Measurements from ENCODE around the gene SV2B. TPM values are rescaled to one million over a fixed set of nuclear protein-coding genes. Genes with fewer than 3 reads are reported as not detected.
A peak's percentile ranks its signal among the peaks of the same experiment; 100 is the strongest.
"Not testable (repeated sequence)": the region's sequence is repeated elsewhere in the genome, so short reads cannot be mapped to it uniquely, and the experiment has no call there.

The SV2B gene
- total and polyA plus RNA-seq, 5 experiments from 2014 or later, result 0.02 to 0.08 (median 0.05) TPM; not detected in 2

DNA sequence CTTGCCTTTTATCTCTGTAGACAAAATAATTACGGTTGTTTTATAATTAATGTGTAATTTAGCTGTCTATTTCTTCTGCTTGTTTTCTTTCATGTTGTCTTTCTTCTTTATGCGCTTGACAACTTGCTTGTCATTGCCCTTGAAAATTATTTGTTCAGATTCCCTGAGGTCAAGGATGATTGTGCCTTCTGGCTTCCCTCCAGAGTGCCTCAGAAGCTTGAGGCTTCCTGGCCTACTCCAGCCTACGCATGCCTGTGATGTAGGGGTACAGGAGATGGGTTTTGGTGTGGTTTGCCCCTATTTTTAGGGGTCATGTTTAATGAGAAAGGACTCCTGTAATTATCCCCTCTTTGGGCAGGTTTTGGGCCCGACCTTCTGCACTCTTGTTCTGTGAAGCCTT lies 231.5 kb downstream of the SV2B start:
- POLR2A ChIA-PET, result no interaction called here
- no peak overlapping the region for H3K4me3 Mint-ChIP-seq
- H3K27ac Mint-ChIP-seq, result no peak overlapping the region
- peaks cover 0 to 11% (median 10%) of the 10 kb centered on the region in 3 donors for H3K36me3 Mint-ChIP-seq
- H3K9me3 Mint-ChIP-seq, result peaks cover 0 to 8% (median 2%) of the 10 kb centered on the region in 9 donors
- H3K27me3 Mint-ChIP-seq, result peaks cover 0 to 4% (median 0%) of the 10 kb centered on the region in 5 donors
- no peak for DNase-seq
- ATAC-seq, result no peak
- H3K4me1 Mint-ChIP-seq, result peaks cover 9 to 27% (median 19%) of the 10 kb centered on the region in 4 donors

GRCh38 chr15:91335702-91336101 lies 235.6 kb downstream of the SV2B start:
- no peaks in the 10 kb centered on the region for H3K9me3 Mint-ChIP-seq
- POLR2A ChIA-PET, result no interaction called here
- H3K27ac Mint-ChIP-seq, result no peak overlapping the region

DNA sequence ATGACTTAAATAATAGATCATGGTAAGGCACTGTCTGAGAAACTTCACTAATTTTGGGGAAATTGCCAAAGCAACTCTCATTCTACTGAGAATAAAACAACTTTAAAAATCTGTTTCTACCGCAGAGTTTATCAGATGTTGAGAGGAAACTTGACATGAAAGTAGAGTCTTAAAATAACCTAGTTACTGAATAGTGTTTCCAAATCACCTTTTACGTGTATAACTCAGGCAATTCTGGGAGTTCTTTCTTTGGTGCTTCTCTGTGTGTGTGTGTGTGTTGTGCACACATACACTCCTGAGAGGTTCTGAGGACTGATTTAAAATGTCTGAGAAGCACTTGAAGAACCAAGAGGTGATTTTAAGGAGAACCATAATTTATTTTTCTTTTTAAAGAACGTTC lies 236.6 kb downstream of the SV2B start:
- Mint-ChIP-seq H3K36me3 (no peaks in the 10 kb centered on the region), H3K9me3 (no peaks in the 10 kb centered on the region), H3K4me1 (peaks cover 10 to 21% (median 17%) of the 10 kb centered on the region in 4 donors), H3K27ac (peak overlapping the region in 4 of 10 donors; percentile 15 to 73 (median 44)), H3K4me3 (peak overlapping the region in 8 of 10 donors; percentile 16 to 66 (median 41)), H3K27me3 (peaks cover 0 to 9% (median 3%) of the 10 kb centered on the region in 5 donors)
- peak in 1 of 2 donors; percentile 35 for ATAC-seq
- POLR2A ChIA-PET, result no interaction called here
- no peak for DNase-seq

More at GRCh38 chr15:91335702-91336101, 235.6 kb downstream of the SV2B start:
- Mint-ChIP-seq H3K4me3 (no peak overlapping the region), H3K4me1 (peaks cover 10 to 23% (median 17%) of the 10 kb centered on the region in 4 donors), H3K27me3 (peaks cover 0 to 5% (median under 1%) of the 10 kb centered on the region in 5 donors), H3K36me3 (peaks cover 0 to 2% (median 0%) of the 10 kb centered on the region in 3 donors)
- ATAC-seq (no peak), DNase-seq (no peak)

DNA sequence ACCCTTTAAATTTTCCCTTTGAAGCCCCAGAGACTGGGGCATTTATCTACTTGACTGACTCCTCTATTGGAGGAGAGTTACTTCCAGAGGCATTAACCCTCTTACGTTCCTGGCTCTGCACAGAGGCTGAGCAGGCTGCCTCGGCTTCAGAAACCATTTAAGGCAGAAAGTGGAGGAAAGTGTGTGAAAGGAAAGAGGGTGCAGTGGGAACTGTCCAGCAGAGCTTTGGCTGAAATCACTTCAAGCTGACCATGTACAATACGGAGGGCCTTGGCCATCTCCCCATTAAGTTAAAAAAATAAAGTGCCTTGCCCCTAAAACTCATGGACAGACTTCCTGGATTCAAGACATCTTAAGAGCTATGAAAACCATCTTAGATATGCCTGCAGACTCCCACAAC lies 238.7 kb downstream of the SV2B start:
- POLR2A ChIA-PET, result no interaction called here
- Mint-ChIP-seq H3K27me3 (peaks cover 0 to 14% (median 3%) of the 10 kb centered on the region in 5 donors), H3K36me3 (no peaks in the 10 kb centered on the region), H3K9me3 (no peaks in the 10 kb centered on the region), H3K27ac (no peak overlapping the region), H3K4me3 (no peak overlapping the region), H3K4me1 (peaks cover 11 to 24% (median 18%) of the 10 kb centered on the region in 4 donors)
- ATAC-seq (no peak), DNase-seq (no peak)

GRCh38 chr15:91342097-91342496 lies 242.0 kb downstream of the SV2B start:
- POLR2A ChIA-PET, result no interaction called here
- peaks cover 2 to 12% (median 7%) of the 10 kb centered on the region in 4 donors for H3K4me1 Mint-ChIP-seq
- H3K36me3 Mint-ChIP-seq, result no peaks in the 10 kb centered on the region
- peaks cover 0 to 6% (median 0%) of the 10 kb centered on the region in 9 donors for H3K9me3 Mint-ChIP-seq
- ATAC-seq, result no peak
- DNase-seq, result no peak
- H3K4me3 Mint-ChIP-seq, result no peak overlapping the region
- H3K27me3 Mint-ChIP-seq, result peaks cover 0 to 20% (median 3%) of the 10 kb centered on the region in 5 donors
- no peak overlapping the region for H3K27ac Mint-ChIP-seq

DNA sequence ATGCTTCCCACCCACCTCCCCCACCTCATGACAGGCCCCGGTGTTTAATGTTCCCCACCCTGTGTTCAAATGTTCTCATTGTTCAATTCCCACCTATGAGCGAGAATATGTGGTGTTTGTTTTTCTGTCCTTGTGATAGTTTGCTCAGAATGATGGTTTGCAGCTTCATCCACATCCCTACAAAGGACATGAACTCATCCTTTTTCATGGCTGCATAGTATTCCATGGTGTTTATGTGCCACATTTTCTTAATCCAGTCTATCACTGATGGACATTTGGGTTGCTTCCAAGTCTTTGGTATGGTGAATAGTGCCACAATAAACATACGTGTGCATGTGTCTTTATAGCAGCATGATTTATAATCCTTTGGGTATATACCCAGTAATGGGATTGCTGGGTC lies 244.9 kb downstream of the SV2B start:
- H3K27ac Mint-ChIP-seq, ATAC-seq, POLR2A ChIA-PET, H3K9me3 Mint-ChIP-seq, DNase-seq, H3K4me3 Mint-ChIP-seq, H3K36me3 Mint-ChIP-seq: not testable (repeated sequence)
- peaks cover 0 to 22% (median 6%) of the 10 kb centered on the region in 5 donors for H3K27me3 Mint-ChIP-seq
- H3K4me1 Mint-ChIP-seq, result peaks cover 15 to 22% (median 20%) of the 10 kb centered on the region in 4 donors

- Mint-ChIP-seq H3K27me3 (peaks cover 0 to 17% (median 5%) of the 10 kb centered on the region in 5 donors), H3K27ac (peak overlapping the region in 1 of 10 donors; percentile 34), H3K4me3 (no peak overlapping the region), H3K9me3 (peaks cover 0 to 6% (median 0%) of the 10 kb centered on the region in 9 donors), H3K4me1 (peaks cover 15 to 25% (median 22%) of the 10 kb centered on the region in 4 donors), H3K36me3 (no peaks in the 10 kb centered on the region)
- POLR2A ChIA-PET, result no interaction called here
- no peak for ATAC-seq
- DNase-seq, result no peak
These were observed 245.7 kb downstream of the SV2B start for GRCh38 chr15:91345736-91346135.

GRCh38 chr15:91346259-91346658 lies 246.2 kb downstream of the SV2B start:
- Mint-ChIP-seq H3K9me3 (peaks cover 0 to 6% (median 0%) of the 10 kb centered on the region in 9 donors), H3K36me3 (no peaks in the 10 kb centered on the region), H3K4me1 (peaks cover 15 to 25% (median 23%) of the 10 kb centered on the region in 4 donors), H3K27me3 (peaks cover 0 to 15% (median 3%) of the 10 kb centered on the region in 5 donors), H3K4me3 (no peak overlapping the region), H3K27ac (no peak overlapping the region)
- POLR2A ChIA-PET, result no interaction called here
- no peak for ATAC-seq
- no peak for DNase-seq

DNA sequence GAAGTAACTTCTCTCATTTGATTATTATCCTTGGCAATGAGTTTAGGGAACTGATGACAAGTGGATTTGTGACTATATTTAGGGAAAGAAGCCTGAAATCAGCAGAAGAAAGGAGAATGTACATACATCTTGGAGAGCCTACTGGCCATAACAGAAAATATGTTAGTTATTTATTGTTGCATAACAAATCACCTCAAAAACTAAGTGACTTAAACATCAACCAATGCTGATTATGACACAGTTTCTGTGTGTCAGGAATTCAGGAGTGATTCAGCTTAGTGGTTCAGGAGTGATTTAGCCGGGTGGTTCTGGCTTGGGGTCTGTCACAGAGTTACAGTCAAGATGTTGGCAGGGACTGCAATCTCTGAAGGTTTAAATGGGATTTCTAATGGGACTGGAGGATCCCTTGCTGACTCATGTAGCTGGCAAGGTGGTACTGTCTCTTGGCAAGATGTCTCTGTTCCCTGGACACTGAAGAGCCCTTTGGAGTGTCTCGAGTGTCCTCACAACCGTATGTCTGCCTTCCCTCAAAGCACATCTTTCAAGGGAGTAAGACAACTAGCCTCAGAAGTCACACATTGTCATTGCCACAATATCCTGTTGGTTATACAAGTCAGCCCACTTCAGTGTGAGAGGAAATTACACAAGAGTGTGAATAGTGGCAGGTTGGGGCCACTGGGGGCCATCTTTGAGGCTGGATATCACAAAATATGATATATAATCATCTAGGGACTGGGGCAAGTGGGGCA lies 248.9 kb downstream of the SV2B start:
- H3K4me3 Mint-ChIP-seq, result peak overlapping the region; percentile 4 to 61 (median 31)
- peaks cover 0 to 13% (median 3%) of the 10 kb centered on the region in 5 donors for H3K27me3 Mint-ChIP-seq
- H3K27ac Mint-ChIP-seq, result peak overlapping the region in 4 of 10 donors; percentile 7 to 84 (median 22)
- no peaks in the 10 kb centered on the region for H3K36me3 Mint-ChIP-seq
- peaks cover 15 to 22% (median 20%) of the 10 kb centered on the region in 4 donors for H3K4me1 Mint-ChIP-seq
- ATAC-seq (peak in 1 of 2 donors; percentile 78), DNase-seq (peak in 3 of 10 donors; percentile 13 to 41 (median 24))
- H3K9me3 Mint-ChIP-seq, result peaks cover 0 to 6% (median 0%) of the 10 kb centered on the region in 9 donors
- POLR2A ChIA-PET, result no interaction called here

Other genes starting within 250 kb of the SV2B start
- gene FURIN, start 231.7 kb upstream of the SV2B start, total RNA-seq, result 10 to 100 TPM; 40.8 to 45.1 TPM
- 10 to 100 TPM in 1 of 3 donors, 1 to 10 TPM in 2; 2.7 to 10.5 (median 4.8) TPM for gene FURIN, start 231.7 kb upstream of the SV2B start, polyA plus RNA-seq
- gene FES, start 215.8 kb upstream of the SV2B start, total RNA-seq, result 1 to 10 TPM; 2.8 to 3.5 TPM
- under 1 TPM in 2 of 3 donors, not detected in 1; 0.08 to 0.24 TPM for gene FES, start 215.8 kb upstream of the SV2B start, polyA plus RNA-seq
- 100 to 1,000 TPM; 126 to 139 TPM for gene MAN2A2, start 197.0 kb upstream of the SV2B start, total RNA-seq
- 1 to 10 TPM; 3.1 to 8.6 (median 3.7) TPM for gene MAN2A2, start 197.0 kb upstream of the SV2B start, polyA plus RNA-seq
- gene HDDC3, start 167.7 kb upstream of the SV2B start, total RNA-seq, result 10 to 100 TPM; 30.1 to 31.8 TPM
- 10 to 100 TPM; 34.1 to 47.6 (median 45.5) TPM for gene HDDC3, start 167.7 kb upstream of the SV2B start, polyA plus RNA-seq
- 10 to 100 TPM; 53.7 to 57.9 TPM for gene UNC45A, start 165.0 kb upstream of the SV2B start, total RNA-seq
- gene UNC45A, start 165.0 kb upstream of the SV2B start, polyA plus RNA-seq, result 10 to 100 TPM; 53.4 to 73.7 (median 70.3) TPM
- 10 to 100 TPM; 15.7 to 15.8 TPM for gene RCCD1, start 145.4 kb upstream of the SV2B start, total RNA-seq
- gene RCCD1, start 145.4 kb upstream of the SV2B start, polyA plus RNA-seq, result 1 to 10 TPM; 2.2 to 4.7 (median 3.1) TPM
- gene PRC1, start 105.7 kb upstream of the SV2B start, total RNA-seq, result 1 to 10 TPM; 4.4 to 5.0 TPM
- 1 to 10 TPM in 2 of 3 donors, under 1 TPM in 1; 0.77 to 2.3 (median 1.2) TPM for gene PRC1, start 105.7 kb upstream of the SV2B start, polyA plus RNA-seq
- 10 to 100 TPM; 23.6 to 27.1 TPM for gene VPS33B, start 77.7 kb upstream of the SV2B start, total RNA-seq
- 10 to 100 TPM in 1 of 3 donors, 1 to 10 TPM in 2; 5.3 to 12.4 (median 7.7) TPM for gene VPS33B, start 77.7 kb upstream of the SV2B start, polyA plus RNA-seq